Occipital lobe (tissue), 2 donors: ENCODE data around the gene PDCD4. TPM values are rescaled to one million over a fixed set of nuclear protein-coding genes. Genes with fewer than 3 reads are reported as not detected.
A peak's percentile ranks its signal among the peaks of the same experiment; 100 is the strongest.

Source experiments
- DNase-seq: peaks from one replicate; lab custom pipeline; 2025; lab: John Stamatoyannopoulos, UW
- total RNA-seq: library from RNA; depleted of rRNA; stranded (reverse); fragments of >200 nt; gene quantifications from one replicate; pipeline ENCODE4 v1.2.3, GENCODE V29; 2014

The PDCD4 gene
- 61.1 TPM for total RNA-seq

DNA sequence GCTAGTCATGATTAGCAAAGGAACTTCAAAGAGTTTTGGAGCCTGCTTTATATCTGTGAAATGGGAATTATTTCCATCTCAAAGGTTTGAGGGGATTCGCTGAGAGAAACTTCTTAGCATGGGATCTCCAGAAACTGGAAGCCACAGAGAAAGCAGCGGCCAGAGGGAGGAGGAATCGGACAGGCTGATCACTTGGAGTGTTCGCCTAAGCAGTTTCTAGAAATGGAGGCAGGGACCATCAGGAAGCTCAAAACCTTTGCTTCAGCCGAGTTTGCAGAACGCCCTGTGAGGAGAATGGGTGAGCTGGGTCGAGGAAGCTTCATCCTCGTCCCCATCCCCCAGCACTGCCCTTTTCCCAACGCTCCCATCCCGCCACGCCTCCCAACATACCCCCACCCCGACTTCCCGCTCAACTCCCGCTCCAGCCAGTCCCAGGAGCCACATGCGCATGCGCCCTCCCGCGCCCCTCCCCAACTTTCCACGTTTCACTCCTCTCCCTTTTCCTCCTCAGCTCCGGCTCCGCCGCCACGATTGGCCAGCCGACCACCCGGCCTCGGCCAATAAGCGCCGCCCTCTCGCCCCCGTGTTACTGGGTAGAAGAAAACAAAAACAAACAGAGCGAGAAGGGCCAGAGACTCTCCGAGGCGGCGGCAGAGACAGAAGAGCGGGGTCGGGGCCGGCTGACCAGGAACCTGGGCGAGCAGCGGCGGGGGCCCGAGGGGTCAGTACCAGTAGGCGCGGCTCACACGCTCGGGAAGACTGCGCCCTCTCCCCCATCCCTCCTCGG, at the start of gene PDCD4:
Gene PDCD4, plus strand, starts transcription at position 631 of the 787 bp plus-strand sequence. CDS start 4,100 bp downstream, outside the sequence.
- DNase-seq, result peak; percentile 98

- no peak for DNase-seq
Measured at GRCh38 chr10:110822035-110822711, 49.6 kb upstream of the PDCD4 start.

- DNase-seq, result peak; percentile 13
Measured at GRCh38 chr10:110822712-110823311, 48.9 kb upstream of the PDCD4 start.

DNA sequence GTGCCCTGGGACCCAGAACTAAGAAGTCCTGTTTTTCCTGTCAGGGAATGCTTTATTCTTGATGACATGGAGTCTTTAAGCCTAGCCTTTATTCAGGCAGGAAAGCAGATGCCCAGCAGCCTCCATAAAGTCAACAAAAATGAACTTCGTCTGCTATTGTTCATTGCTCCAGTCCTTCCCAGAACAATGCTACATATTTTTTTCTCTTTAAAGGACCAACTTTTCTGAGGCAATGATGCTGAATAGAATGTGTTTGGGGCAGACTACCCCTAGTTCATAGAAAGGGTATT, 47.6 kb upstream of the PDCD4 start:
- DNase-seq, result no peak

GRCh38 chr10:110824660-110825059, 47.1 kb upstream of the PDCD4 start:
- DNase-seq, result no peak

DNA sequence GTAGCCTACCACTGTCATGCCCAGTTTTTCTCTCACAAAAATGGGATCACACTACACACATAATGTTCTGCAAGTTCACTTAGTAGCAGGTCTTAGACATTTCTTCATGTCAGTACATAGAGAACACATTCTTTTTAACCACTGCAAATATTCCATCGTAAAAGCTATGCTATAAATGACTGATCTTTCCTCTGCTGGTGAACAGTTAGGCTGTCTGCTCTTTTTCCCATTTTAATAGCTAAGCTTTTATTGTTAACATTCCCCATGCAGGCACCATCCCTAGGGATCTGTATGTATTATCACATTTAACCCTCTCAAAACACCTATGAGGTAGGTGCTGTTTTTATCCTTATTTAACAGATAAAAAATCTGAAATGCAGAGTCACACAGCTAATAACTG, 46.2 kb upstream of the PDCD4 start:
- DNase-seq, result no peak

DNA sequence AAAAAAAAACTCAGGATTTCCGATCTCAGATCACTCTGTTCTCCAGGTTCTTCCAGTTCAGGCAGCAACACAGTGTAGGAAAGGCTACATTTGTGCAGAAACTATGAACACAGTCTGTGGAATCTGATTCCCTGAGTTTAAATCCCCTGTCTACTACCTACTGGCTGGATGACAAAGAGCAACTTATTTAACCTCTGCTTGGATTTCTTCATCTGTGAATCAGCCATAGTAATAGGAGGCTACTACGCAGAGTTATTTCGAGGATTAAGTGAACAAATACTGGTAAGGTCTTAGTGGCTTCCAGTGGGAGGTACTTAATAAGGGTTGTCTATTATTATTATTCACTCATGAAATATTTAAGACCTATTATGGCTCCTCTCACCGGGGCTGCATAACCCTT, 44.3 kb upstream of the PDCD4 start:
- no peak for DNase-seq

DNA sequence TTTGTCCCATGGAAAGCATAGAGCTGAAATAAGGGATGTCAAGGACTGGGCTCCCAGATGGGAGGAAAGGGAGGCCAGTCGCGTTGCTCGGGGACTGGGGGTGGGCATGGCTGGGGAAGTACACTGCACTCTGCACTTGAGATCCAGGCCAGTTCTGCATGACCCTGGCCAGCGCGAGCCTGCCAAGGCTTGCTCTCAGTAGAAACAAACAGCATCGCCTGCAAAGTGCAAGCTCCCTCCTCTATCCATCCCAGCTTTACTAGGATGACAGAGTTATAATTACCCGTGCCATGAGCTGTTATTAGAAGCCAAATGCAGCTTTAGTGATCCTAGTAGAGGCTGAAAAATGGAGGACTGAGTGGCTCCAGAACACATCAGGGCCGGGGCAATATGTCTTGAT, 43.9 kb upstream of the PDCD4 start:
- no peak for DNase-seq

- DNase-seq, result no peak
Measured at GRCh38 chr10:110828525-110828924, 43.2 kb upstream of the PDCD4 start.

DNA sequence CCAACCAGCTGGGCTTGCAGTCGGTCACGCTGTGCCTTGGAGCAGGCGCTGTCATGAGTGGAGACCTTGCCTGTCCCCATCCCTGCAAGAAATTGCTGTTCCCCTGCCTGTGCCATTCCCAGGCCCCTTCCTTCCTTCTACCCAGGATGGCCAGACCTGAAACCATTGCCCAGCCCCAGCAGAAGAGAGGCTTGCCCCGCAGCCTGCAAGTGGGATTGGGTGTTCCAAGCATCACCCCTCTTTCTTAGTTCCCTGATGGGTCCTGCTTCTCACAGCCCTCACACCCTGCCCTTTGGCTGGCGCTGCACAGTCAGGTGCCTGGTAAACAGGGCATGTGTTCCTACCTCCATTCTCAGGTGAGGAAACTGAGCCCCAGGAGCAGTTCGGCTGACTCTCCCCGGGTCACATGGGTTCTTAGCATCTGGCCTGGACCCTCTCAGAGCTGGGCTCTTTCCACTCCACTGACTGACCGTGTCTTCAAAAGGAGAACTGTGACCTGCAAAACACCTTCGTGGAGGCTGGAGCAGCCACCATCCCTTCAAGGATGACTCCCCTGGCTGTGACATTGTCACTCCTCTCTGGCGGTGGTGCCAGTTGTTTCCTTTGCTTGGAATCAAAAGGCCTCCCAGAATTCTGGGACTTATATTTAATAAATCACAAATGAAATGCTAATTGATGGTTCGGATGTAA, 41.9 kb upstream of the PDCD4 start:
- no peak for DNase-seq

DNA sequence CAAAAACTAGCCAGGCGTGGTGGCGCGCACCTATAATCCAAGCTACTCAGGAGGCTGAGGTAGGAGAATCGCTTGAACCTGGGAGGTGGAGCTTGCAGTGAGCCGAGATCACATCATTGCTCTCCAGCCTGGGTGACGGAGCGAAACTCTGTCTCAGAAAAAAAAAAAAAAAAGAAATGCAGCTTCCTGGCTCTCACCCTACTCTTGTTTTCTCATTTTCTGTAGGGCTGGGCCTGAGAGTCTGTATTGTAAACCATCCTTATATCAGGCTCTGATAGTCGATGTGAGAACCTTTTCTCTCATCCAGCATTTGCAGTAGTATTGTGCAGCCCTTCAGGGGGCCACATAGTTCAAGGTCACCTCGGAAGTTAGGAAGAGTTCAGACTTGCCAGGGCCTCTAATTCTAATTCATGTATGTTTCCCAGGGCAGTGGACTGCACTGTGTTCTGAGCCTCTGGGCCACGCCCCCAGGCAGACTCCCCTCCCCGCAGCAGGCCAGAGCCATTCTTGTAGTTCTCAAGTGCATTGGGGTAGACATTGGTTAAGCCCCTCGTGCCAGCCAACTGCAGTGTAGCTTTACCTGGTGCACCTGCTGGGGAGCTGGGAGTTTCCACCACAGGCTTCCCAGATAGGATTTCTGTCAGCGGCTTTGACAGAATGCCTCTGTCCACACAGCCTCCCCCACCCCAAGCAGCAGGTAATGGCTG, 38.3 kb upstream of the PDCD4 start:
- DNase-seq, result no peak

DNA sequence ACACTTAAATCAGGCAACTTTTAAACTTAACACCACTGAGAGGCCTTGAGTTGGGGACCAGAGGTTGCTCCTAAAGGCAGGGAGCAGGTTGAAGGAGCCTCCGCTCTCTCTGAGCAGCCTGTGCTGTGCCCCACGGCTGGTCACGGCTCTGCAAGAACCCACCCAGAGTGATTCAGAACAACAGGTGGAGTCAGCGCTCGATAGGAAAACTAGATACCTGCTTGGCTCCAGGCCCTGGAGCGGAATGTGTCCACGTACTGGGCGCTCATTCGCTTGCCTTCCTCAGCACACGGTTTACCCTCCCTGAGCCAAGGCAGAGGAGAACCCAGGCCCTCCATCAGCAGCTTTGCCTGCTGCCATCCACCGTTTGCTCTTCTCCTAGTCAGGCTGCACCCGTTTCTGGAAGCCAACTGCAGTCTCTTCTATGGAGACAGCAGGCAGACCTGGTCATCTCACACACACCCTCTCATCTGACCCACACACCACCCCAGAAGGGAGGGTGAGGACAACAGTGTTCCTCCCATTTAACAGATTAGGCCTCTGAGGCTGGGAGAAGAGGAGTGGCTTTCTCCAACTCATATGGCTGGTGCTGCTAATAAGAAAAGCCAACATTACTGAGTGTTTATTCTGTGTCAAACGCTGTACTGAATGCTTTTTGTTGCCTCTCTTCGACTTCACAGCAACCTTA, 37.6 kb upstream of the PDCD4 start:
- DNase-seq, result no peak

DNA sequence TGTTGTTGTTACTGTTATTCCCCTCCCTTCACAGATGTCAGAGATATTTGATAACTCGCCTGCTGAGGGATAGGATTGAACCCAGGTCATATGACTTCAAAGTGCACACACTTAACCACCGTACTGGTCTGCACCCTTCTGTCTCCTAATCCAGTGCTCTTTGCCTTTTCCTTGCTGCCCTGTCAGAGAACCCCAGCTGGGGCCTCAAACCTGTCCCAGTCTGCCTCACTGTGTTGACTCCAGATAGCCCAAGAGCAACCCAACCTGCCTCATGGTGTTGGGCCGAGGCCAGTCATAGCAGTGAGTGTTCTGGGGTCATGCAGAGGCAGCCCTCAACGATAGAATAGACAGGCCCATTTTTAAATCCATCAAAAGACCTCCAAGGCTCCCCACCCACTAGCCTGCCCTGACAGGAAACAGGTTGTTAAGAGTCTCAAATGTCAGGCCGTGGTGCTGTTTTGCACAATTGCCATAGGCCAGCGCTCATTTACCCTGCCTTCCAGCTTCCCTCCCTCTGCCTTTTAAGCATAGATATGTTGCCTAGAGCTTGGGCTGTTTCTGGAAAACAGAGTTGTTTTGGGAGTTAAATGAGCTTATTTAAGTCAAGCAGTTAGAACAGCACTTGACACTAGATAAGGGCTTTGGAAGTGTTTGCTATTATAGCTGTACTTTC, 37.0 kb upstream of the PDCD4 start:
- no peak for DNase-seq

GRCh38 chr10:110835841-110836240, 35.9 kb upstream of the PDCD4 start:
- DNase-seq, result no peak

DNA sequence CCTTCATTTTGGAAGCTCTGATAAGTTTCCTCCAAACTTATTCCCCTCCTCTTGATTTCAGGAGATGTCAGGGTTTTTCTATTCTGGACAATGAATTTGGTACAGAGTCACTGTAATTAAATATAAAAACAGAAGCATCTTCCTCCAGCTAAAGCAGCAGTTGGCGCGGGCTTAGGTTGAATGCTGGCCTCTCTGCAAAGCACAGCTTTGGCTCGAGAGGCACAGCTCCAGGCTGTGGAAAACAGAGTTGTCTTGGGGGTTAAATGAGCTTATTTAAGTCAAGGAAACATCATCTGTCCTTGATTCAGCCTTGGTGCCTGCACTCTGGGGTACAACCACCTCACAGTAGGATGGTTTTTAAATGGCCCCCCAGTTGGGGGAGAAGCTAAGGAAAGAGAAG, 35.0 kb upstream of the PDCD4 start:
- no peak for DNase-seq

GRCh38 chr10:110837418-110838171, 34.1 kb upstream of the PDCD4 start:
- no peak for DNase-seq

- no peak for DNase-seq
Measured at GRCh38 chr10:110840225-110840922, 31.4 kb upstream of the PDCD4 start.

DNA sequence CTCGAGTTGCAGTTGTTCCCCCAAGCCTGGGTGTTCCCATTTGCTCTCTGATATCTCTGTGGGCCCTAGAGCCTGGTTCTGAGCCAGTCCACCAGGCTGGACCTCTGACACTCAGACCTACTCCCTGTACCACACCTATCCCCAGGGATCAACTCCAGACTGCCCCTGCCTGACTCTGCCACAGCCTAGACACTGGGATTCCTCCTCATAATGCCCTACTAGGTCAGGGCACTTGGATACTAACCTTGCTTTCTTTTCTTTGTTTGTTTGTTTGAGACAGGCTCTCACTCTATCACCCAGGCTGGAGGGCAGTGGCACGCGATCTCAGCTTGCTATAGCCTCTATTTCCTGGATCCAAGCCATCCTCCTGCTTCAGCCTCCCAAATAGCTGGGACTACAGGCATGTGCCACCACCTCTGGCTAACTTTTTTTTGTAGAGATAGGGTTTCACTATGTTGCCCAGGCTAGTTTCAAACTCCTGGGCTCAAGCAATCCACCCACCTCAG, 30.8 kb upstream of the PDCD4 start:
- DNase-seq, result no peak

DNA sequence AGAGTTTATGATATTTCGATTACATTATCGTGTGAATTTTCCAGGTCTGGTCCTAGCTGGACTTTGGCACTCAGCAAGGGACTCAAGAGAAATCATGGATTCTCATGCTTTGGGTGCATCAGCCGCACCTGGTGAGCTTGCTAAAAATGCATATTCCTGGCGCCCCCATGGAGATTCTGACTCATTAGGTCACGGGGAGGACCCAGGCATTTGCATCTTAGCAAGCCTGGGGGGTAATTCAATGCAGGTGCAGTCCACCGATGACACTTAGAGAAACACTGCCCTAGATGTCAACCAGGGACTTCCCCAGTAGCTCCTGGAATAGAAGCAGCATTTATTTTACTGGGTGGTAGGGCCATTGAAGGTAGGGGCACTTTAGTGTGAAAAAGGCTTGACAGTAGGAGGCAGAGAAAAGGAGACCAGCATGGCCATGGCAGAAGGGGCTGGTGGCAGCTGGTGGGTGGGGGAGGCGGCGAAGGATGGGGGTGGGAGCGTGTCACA, 29.9 kb upstream of the PDCD4 start:
- DNase-seq, result no peak
